HCT116 (cell line): ENCODE results near the gene GAB4. TPM values are rescaled to one million over a fixed set of nuclear protein-coding genes. Genes with fewer than 3 reads are reported as not detected.

Experiments used
- ATAC-seq: fragments of 200-7000 bp; cut with Tn5 transposase; 2 replicates; pipeline ENCODE4 v1.9.1; 2020; ENCODE audit warnings: mild to moderate bottlenecking, moderate library complexity
- BruUV-seq: library from RNA; stranded (reverse); fragments of 400-500 nt; replicated peaks from 2 replicates; lab custom pipeline; 2021; lab: Mats Ljungman, UMichigan
- CTCF ChIA-PET: fragments of 300-600 bp; sonication (Branson Sonifier 250); formaldehyde crosslinking; loops from one replicate; lab custom pipeline; 2021; ENCODE audit warnings: antibody characterized with exemption; lab: Charles Lee
- POLR2A ChIA-PET: fragments of 300-600, 350-600 bp; sonication (Branson Sonifier 250); formaldehyde crosslinking; loops from one replicate; lab custom pipeline; 2021; ENCODE audit warnings: antibody characterized with exemption; lab: Charles Lee
- RAD21 ChIA-PET, 2 experiments: fragments of 300-600 bp; sonication (Branson Sonifier 250); formaldehyde crosslinking; loops; one replicate each; lab custom pipeline; 2023; ENCODE audit warnings: low total read pairs in 2 of 2; ENCODE audit not compliant: uncharacterized antibody in 2 of 2, unreplicated experiment in 2 of 2, low non-redundant PET in 1 of 2; lab: Charles Lee
- DNase-seq: peaks from one replicate; pipeline ENCODE4 v3.0.0-alpha.2; 2010; ENCODE audit warnings: low read depth, low spot score
- H2AFZ ChIP-seq: fragments of 200-600 bp; shearing (Covaris generic), sonication (generic); 2 replicates; pipeline ENCODE4 v1.6.1; 2017; ENCODE audit warnings: low read depth, mixed run types, mixed read lengths, antibody characterized with exemption, low read length; ENCODE audit not compliant: poor library complexity, severe bottlenecking
- H3K27ac ChIP-seq: 2 replicates; pipeline ENCODE4 v1.5.1; 2012; ENCODE audit warnings: low read depth, low read length
- H3K27me3 ChIP-seq: fragments of 200-600 bp; sonication (generic); 2 replicates; pipeline ENCODE4 v1.6.1; 2016; ENCODE audit warnings: mixed run types, low read length, mixed read lengths; ENCODE audit not compliant: insufficient read depth
- H3K36me3 ChIP-seq, 2 experiments: fragments of 200-500 bp in 1 of 2; fragments of 200-600 bp in 1 of 2; sonication (Bioruptor generic) in 1 of 2; sonication (generic) in 1 of 2; 2 replicates each; pipeline versions ENCODE4 v1.5.1 to v1.6.1; 2014 to 2016; ENCODE audit warnings: low read length in 2 of 2, inconsistent platforms in 1 of 2, mixed read lengths in 1 of 2, mixed run types in 1 of 2; ENCODE audit not compliant: insufficient read depth in 2 of 2, control insufficient read depth in 1 of 2
- H3K4me1 ChIP-seq, 2 experiments: fragments of 200-600 bp in 1 of 2; sonication (generic) in 1 of 2; 2 replicates each; pipeline versions ENCODE4 v1.5.1 to v1.6.1; 2012 to 2017; ENCODE audit warnings: low read length in 2 of 2, inconsistent platforms in 1 of 2, mild to moderate bottlenecking in 1 of 2, mixed read lengths in 1 of 2, mixed run types in 1 of 2, moderate library complexity in 1 of 2; ENCODE audit not compliant: insufficient read depth in 2 of 2, control insufficient read depth in 1 of 2
- H3K4me2 ChIP-seq: fragments of 200-600 bp; sonication (generic); 2 replicates; pipeline ENCODE4 v1.6.1; 2017; ENCODE audit warnings: mixed run types, low read length, mixed read lengths
- H3K4me3 ChIP-seq, 2 experiments: fragments of 200-600 bp in 1 of 2; sonication (generic) in 1 of 2; replicated peaks in 1 of 2; 2 replicates each; pipeline ENCODE4 v1.5.1; 2011 to 2016; ENCODE audit warnings: low read length in 2 of 2, control low read depth in 1 of 2, low read depth in 1 of 2, mild to moderate bottlenecking in 1 of 2, mixed read lengths in 1 of 2, mixed run types in 1 of 2
- H3K79me2 ChIP-seq: fragments of 200-600 bp; sonication (generic); 2 replicates; pipeline ENCODE4 v1.6.1; 2017; ENCODE audit warnings: mild to moderate bottlenecking, mixed run types, low read length, moderate library complexity, mixed read lengths; ENCODE audit not compliant: insufficient read depth
- H3K9ac ChIP-seq: fragments of 200-600 bp; sonication (generic); 2 replicates; pipeline ENCODE4 v1.6.1; 2016; ENCODE audit warnings: low read length, mixed read lengths
- H3K9me2 ChIP-seq: fragments of 200-600 bp; sonication (generic), shearing (Covaris generic); 2 replicates; pipeline ENCODE4 v1.6.1; 2017; ENCODE audit warnings: mixed run types, mild to moderate bottlenecking, moderate library complexity; ENCODE audit not compliant: insufficient read depth
- H3K9me3 ChIP-seq, 2 experiments: fragments of 200-500 bp in 1 of 2; fragments of 200-600 bp in 1 of 2; sonication (Bioruptor generic) in 1 of 2; sonication (generic) in 1 of 2; 2 replicates each; pipeline ENCODE4 v1.6.1; 2014 to 2017; ENCODE audit warnings: low read length in 2 of 2, mixed read lengths in 2 of 2, inconsistent platforms in 1 of 2, low read depth in 1 of 2, mild to moderate bottlenecking in 1 of 2, mixed run types in 1 of 2, moderate library complexity in 1 of 2; ENCODE audit not compliant: control insufficient read depth in 1 of 2, insufficient read depth in 1 of 2
- H4K20me1 ChIP-seq: fragments of 200-600 bp; sonication (generic), shearing (Covaris generic); 2 replicates; pipeline ENCODE4 v1.6.1; 2017; ENCODE audit warnings: mixed run types, mild to moderate bottlenecking, moderate library complexity; ENCODE audit not compliant: insufficient read depth
- ATF3 ChIP-seq: IDR thresholded peaks from 2 replicates; pipeline ENCODE4 v1.6.1; 2012
- EGR1 ChIP-seq: IDR thresholded peaks from 2 replicates; pipeline ENCODE4 v1.6.1; 2012; ENCODE audit warnings: low read depth
- EZH2phosphoT487 ChIP-seq: fragments of 200-600 bp; IDR thresholded peaks from 2 replicates; pipeline ENCODE4 v1.6.1; 2018; ENCODE audit warnings: antibody characterized with exemption, borderline replicate concordance
- POLR2AphosphoS5 ChIP-seq: IDR thresholded peaks from 2 replicates; pipeline ENCODE4 v1.6.1; 2011; ENCODE audit warnings: mild to moderate bottlenecking, low read depth, low read length, moderate library complexity
- SIN3A ChIP-seq: IDR thresholded peaks from 2 replicates; pipeline ENCODE4 v1.6.1; 2012; ENCODE audit warnings: low read depth
- SRF ChIP-seq: IDR thresholded peaks from 2 replicates; pipeline ENCODE4 v1.6.1; 2012; ENCODE audit warnings: low read depth
- ZBTB33 ChIP-seq: IDR thresholded peaks from 2 replicates; pipeline ENCODE4 v1.6.1; 2011; ENCODE audit warnings: mild to moderate bottlenecking, low read length, moderate library complexity; ENCODE audit not compliant: insufficient replicate concordance; ENCODE audit errors: extremely low read depth
- ZNF274 ChIP-seq: fragments of 200-500 bp; sonication (Bioruptor generic); IDR thresholded peaks from 2 replicates; pipeline ENCODE4 v1.6.1; 2014; ENCODE audit warnings: mild to moderate bottlenecking, low read depth, low read length, inconsistent platforms
- intact Hi-C: fragments of 100-400 bp; cut with micrococcal nuclease; formaldehyde crosslinking; loops from 2 replicates; pipeline ENCODE4 v1.10.0; 2022
- total RNA-seq: library from RNA; stranded (reverse); gene quantifications from one replicate; pipeline ENCODE4 v1.2.1, GENCODE V29; 2021; ENCODE audit not compliant: unreplicated experiment

Gene GAB4
- total RNA-seq, 1 experiment from 2014 or later: not detected

DNA sequence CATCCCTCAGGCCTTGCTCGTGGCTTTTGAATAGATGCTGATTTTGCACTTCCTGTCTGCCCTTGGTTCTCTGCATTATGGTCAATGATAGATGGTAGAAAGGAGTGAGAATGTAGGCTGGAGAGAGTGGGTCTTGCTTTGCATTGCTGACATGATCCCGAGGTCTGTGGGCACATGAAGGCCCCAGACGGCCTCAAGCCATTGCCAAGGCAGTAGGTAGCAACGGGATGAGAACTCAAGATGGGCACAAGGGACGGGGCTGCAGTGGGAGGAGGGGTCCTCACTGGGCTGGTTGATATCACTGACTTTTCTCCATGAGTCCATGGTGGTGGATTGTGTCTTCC, 54.0 kb downstream of the GAB4 start (continued):
- TF ChIP-seq ZBTB33: no peak
- no peak for TF ChIP-seq EZH2phosphoT487
- no peak for TF ChIP-seq SIN3A
- no peak for TF ChIP-seq EGR1
- TF ChIP-seq SRF: no peak

GRCh38 chr22:16953206-16954059, 54.6 kb downstream of the GAB4 start:
- H2AFZ ChIP-seq: no peak overlapping the region
- H3K4me3 ChIP-seq: no peak overlapping the region
- intact Hi-C loops: no loop called here
- H3K9ac ChIP-seq: no peak overlapping the region
- H3K4me2 ChIP-seq: no peak overlapping the region
- ChIA-PET POLR2A (no interaction called here), CTCF (no interaction called here), RAD21 (no interaction called here)
- TF ChIP-seq ATF3: no peak
- no peak for TF ChIP-seq EGR1
- TF ChIP-seq ZNF274: no peak
- no peak for TF ChIP-seq ZBTB33
- no peak for TF ChIP-seq POLR2AphosphoS5
- no TSS peak for BruUV-seq
- H3K9me2 ChIP-seq: no peaks in the 10 kb centered on the region
- H3K79me2 ChIP-seq: no peaks in the 10 kb centered on the region
- H3K27ac ChIP-seq: no peak overlapping the region
- peaks cover 13 to 20% of the 10 kb centered on the region in 2 experiments for H3K4me1 ChIP-seq
- no peaks in the 10 kb centered on the region for H3K27me3 ChIP-seq
- ATAC-seq: no peak
- H4K20me1 ChIP-seq: no peaks in the 10 kb centered on the region
- H3K36me3 ChIP-seq: no peaks in the 10 kb centered on the region
- no peaks in the 10 kb centered on the region for H3K9me3 ChIP-seq
- no peak for DNase-seq
